ENCODE results near the gene DGKD.

DNA sequence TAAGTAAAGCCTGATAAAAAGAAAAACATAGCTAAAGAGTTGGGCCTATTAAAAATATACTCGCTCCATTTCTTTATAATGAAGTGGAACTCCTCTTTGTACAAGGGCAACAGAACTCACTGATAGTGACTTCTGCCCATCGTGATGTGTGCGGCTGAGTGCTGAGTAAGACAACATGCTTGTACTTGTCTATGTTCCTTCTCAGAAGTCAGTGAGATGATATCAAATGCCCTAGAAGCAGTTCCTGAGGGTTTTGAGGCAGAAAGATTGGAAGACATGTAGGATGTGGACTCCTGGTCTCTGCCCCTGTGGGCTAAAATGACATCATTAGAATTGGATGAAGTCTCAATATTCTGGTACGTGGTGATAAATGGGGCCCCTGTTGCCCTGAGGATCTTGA lies 138.5 kb downstream of the DGKD start:
- TF ChIP-seq TAF1 (IDR thresholded peaks at IDR 0.05; ENCODE audit: low read depth, low read length) (no peak), POLR2AphosphoS5 (IDR thresholded peaks at IDR 0.05; ENCODE audit: low read depth, low read length) (no peak), POLR2A (IDR thresholded peaks at IDR 0.05; ENCODE audit: low read depth, low read length) (no peak), SPI1 (IDR thresholded peaks at IDR 0.05; ENCODE audit: low read depth, low read length) (no peak)

Measured in GM12891 (cell line).